ENCODE data around the gene EHHADH. TPM values are rescaled to one million over a fixed set of nuclear protein-coding genes. Genes with fewer than 3 reads are reported as not detected.

The EHHADH gene
- total RNA-seq, 1 donor, result 4.3 TPM

DNA sequence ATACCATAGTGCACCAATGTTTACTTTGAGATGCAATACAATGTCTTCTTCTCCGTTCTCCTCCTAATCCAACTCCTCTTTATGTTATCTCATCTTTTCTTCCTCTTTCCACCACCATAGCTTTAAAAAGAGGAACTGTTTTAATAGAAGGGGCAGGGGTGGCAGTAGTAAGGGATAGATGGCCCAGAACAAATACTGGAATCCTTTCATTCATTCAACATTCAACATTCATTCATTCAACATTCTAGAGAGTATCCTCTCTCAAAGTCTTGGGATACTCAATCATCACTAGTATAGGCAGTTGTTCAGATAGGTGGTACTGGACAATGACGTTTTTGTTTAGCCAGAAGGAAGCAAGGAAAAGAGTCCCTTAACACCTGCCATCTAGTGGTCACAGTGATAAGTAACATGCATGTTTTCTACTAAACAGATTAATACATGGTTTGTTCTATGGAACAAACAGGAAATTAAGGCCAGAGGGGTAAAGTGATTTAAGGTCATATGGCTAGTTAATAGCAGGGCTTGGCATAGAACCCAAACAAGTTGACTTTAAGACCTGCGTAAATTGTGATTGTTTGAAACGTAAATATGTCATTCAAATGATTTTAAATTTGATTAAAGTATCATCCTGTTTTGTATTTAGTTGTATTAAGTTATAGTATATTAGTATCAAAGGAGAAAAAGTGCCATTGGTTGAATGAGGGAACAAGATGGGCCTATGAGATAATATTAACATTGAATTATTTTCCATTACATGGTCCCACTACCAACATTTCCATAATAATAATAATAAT is 26.9 kb upstream of the EHHADH start:
- H3K4me3 ChIP-seq (ENCODE audit: low read depth, low read length), result no peak overlapping the region
- TF ChIP-seq, protein P1, sequence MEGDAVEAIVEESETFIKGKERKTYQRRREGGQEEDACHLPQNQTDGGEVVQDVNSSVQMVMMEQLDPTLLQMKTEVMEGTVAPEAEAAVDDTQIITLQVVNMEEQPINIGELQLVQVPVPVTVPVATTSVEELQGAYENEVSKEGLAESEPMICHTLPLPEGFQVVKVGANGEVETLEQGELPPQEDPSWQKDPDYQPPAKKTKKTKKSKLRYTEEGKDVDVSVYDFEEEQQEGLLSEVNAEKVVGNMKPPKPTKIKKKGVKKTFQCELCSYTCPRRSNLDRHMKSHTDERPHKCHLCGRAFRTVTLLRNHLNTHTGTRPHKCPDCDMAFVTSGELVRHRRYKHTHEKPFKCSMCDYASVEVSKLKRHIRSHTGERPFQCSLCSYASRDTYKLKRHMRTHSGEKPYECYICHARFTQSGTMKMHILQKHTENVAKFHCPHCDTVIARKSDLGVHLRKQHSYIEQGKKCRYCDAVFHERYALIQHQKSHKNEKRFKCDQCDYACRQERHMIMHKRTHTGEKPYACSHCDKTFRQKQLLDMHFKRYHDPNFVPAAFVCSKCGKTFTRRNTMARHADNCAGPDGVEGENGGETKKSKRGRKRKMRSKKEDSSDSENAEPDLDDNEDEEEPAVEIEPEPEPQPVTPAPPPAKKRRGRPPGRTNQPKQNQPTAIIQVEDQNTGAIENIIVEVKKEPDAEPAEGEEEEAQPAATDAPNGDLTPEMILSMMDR (IDR thresholded peaks at IDR 0.05; ENCODE audit: insufficient read depth, low read length), result peak; percentile 76
- peak; percentile 72 for DNase-seq (ENCODE audit: low read depth)

DNA sequence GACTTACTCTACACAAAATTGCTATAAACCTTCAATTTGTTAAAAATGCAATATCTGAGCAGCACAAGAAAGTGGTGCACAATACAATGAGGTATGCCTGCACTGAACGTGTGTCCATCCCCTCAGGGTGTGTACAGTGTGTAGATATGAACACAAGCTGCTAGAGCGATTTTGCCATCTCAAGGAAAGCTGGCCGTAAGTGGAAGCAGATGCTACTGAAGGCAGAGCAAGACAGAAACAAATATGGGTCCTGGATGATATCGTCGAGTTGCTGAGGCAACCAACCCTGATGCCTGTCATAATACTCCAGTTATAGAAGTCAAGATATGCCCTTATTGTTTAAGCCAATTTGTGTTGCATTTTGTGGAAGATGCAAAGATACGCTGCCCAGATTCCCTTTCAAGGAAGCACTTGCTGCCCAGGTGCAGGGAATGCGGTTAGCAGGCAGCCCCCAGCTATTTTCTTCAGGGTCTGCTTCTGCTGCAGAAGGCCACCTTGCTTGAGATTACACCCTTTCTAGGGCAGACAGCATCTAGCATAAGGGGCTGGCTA is 25.8 kb upstream of the EHHADH start:
- DNase-seq (ENCODE audit: low read depth), result no peak
- H3K4me3 ChIP-seq (ENCODE audit: low read depth, low read length), result no peak overlapping the region
- TF ChIP-seq, protein P1 (IDR thresholded peaks at IDR 0.05; ENCODE audit: insufficient read depth, low read length), result no peak

DNA sequence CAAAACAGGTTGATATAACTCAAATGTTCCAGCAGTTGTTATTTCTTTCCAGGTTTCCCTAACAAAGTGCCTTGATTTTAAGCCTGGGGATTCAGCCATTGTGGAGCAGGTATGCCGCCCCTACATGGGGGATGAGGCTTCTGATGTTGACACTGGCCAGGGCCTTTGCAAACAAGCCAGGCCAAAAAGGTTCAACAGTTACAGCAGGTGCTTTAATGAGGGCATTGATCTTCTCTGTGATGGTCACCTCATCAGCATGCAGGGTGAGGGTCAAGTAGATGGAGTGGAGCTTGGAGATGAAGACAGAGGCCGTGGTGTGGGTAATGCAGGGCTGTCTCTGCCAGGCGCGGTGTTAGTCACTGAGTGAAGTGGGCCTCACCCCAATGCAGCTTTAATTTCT is 22.6 kb upstream of the EHHADH start:
- TF ChIP-seq, protein P1 (IDR thresholded peaks at IDR 0.05; ENCODE audit: insufficient read depth, low read length), result no peak
- no peak for DNase-seq (ENCODE audit: low read depth)
- H3K4me3 ChIP-seq (ENCODE audit: low read depth, low read length), result no peak overlapping the region

DNA sequence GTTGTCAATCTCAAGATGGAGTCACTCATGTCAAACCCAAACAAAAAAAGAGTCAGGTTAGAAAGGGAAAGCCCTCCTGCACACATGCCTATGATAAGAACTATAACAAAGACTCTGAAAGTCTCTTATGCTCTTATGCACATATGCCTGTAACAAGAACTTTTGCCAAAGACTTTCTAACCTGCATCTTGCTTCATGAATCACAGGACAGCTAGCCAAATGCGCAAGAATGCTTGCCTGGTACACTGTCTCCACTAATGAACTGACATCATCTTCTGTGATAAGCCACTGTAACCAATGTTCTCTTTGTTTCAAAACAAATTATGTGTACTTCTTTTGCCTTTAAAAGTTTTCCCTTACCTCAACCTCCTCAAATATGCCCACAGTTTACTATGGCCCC is 18.2 kb upstream of the EHHADH start:
- DNase-seq (ENCODE audit: low read depth), result peak; percentile 28
- TF ChIP-seq, protein P1 (IDR thresholded peaks at IDR 0.05; ENCODE audit: insufficient read depth, low read length), result no peak
- no peak overlapping the region for H3K4me3 ChIP-seq (ENCODE audit: low read depth, low read length)

DNA sequence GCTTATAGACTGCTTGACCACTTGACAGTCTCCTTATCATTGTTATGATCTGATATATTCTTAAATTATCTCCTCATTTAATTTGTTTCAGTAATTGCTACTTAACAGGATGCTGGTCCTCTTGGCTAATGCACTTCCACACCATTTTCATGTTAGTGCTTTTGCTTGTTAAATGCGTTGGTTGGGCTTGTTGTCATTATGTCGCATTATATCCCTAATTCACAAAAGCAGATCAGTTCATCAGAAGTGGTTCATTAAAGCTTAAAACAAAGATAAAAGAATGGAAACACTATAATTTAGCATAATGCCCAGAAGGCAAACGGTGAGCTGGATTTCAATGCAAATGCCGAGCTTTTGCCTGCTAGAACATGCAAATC is 17.1 kb upstream of the EHHADH start:
- no peak for DNase-seq (ENCODE audit: low read depth)
- TF ChIP-seq, protein P1 (IDR thresholded peaks at IDR 0.05; ENCODE audit: insufficient read depth, low read length), result no peak
- no peak overlapping the region for H3K4me3 ChIP-seq (ENCODE audit: low read depth, low read length)

DNA sequence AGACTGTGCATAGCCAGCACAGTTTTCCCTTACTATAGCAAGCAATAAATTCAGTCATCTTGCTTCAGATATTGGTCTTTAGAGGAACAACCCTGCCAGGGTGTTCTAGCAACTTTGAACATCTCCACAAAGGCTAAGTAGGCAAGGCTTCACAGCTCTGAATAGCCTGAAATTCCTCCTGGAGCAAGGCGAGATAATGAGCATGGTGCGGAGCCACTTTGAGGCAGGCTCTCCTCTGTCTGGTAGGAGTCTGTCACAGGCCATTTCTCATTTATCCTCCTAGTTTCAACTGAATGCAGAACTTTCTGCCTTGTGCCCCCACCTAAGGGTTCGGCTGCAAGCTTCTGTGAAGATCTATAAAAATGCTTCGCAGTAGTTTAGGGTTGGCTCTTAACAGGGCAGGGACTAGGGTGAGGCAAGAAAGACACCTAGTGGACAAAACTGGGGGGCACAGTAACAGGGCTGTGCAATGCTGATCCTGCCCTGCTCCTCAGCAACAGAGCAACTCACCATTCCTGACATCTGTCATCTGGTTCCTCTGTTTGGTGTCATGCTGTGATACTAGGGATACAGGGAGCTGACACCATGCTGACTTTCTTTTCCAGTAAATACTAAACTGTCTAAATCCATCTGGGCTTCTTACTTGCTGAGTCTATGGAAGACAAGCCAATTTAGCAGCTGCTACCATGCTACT is 16.6 kb upstream of the EHHADH start:
- no peak overlapping the region for H3K4me3 ChIP-seq (ENCODE audit: low read depth, low read length)
- TF ChIP-seq, protein P1 (IDR thresholded peaks at IDR 0.05; ENCODE audit: insufficient read depth, low read length), result peak; percentile 57
- peak; percentile 33 for DNase-seq (ENCODE audit: low read depth)
